HG02623 (cell line): ENCODE measurements around the gene SPRR1A.

ENCODE experiments used
- ATAC-seq: cut with Tn5 transposase; IDR thresholded peaks from one replicate; pipeline ENCODE4 v1.9.1; 2021; ENCODE audit warnings: moderate library complexity; ENCODE audit not compliant: unreplicated experiment

The SPRR1A gene

DNA sequence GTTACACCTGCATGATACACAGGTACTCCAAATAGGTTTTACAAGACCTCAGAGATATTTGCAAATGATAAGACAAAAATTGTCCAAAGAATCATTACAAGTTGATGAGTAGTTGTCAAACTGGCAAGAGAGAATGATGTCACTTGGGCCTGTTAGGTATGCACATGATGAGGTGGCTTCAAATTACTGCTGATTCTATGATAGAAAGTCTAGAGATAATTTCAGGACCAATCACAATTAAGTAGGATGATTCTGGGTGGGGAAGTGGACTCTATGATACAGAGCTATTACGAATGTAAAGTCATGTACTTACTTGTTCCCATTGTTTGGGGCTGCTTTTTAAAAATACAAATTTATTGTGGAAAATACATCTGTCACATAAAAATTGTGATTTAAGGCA, 41.9 kb downstream of the SPRR1A start:
- no peak for ATAC-seq

- ATAC-seq: no peak
These were observed 44.9 kb downstream of the SPRR1A start for GRCh38 chr1:153028766-153029165.

DNA sequence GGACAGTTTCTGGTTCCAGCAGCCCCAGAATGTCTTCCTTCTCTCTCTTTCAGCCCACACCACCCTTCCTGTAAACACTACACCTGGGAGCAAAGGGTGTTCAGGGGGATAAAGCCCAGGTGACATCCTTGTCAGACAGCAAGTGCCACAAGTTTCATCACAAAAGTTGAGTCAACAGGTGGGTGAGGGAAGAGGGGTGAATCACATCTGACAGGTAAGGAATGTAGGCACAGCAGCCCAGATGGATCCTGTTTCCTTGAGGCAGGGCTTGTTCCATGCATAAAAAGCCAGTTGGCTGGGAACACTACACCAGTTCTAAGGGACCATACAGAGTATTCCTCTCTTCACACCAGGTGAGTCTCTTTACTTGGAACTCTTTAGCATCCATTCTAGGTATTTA, 47.0 kb downstream of the SPRR1A start, which contains the start of gene SPRR1B:
Gene SPRR1B, plus strand, starts transcription at position 309 of the 400 bp plus-strand sequence. CDS start 1,143 bp downstream, outside the sequence.
- no peak for ATAC-seq

- no peak for ATAC-seq
These were observed 48.2 kb downstream of the SPRR1A start for GRCh38 chr1:153032073-153032472.

DNA sequence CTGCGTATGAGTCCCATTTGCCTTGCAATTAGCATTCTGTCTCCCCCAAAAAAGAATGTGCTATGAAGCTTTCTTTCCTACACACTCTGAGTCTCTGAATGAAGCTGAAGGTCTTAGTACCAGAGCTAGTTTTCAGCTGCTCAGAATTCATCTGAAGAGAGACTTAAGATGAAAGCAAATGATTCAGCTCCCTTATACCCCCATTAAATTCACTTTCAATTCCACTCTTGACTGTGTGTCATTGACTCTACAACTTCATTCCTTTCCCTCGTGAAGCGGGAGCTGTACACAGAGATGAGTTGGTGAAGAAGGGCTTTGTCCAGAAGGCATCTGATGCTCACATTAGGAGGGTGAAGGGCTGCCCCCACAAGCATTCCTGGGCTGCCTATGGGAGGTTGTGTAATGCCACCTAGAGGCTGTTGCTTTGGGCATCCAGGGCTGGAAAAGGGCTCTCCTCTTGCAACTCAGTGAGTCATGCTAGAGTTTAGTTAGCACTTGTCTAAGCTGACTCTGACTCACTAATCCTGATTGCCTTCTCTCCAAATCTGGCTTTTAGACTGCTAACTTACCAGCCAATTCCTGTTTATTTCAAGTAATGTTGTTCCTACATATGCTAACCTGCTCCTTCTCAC, 48.9 kb downstream of the SPRR1A start:
- no peak for ATAC-seq

- no peak for ATAC-seq
These were observed 51.3 kb downstream of the SPRR1A start for GRCh38 chr1:153035211-153035610.
